CD4-positive, CD25-positive, alpha-beta regulatory T cell (primary cell): ENCODE data around the gene ITGB1BP1. TPM values are rescaled to one million over a fixed set of nuclear protein-coding genes. Genes with fewer than 3 reads are reported as not detected.

Experiments used
- ATAC-seq, 2 donors: fragments of 150-1000 bp; cut with Tn5 transposase; one replicate each; pipeline ENCODE4 v1.10.0; 2021; ENCODE audit warnings: low read depth in 2 of 2, moderate number of reproducible peaks in 2 of 2, moderate library complexity in 1 of 2
- DNase-seq, 3 donors: peaks; one replicate each; pipeline versions ENCODE4 v3.0.0 to v3.0.0-alpha.2; 2012 to 2022; ENCODE audit warnings: mixed read lengths in 1 of 3
- H3K27ac ChIP-seq: one replicate; pipeline ENCODE4 v1.7.0; 2013; ENCODE audit warnings: mild to moderate bottlenecking, low read length; ENCODE audit not compliant: insufficient read depth, poor library complexity, severe bottlenecking
- H3K27me3 ChIP-seq: one replicate; pipeline ENCODE4 v1.7.0; 2013; ENCODE audit warnings: low read length; ENCODE audit not compliant: control insufficient read depth, insufficient read depth
- H3K36me3 ChIP-seq: one replicate; pipeline ENCODE4 v1.7.0; 2013; ENCODE audit warnings: mild to moderate bottlenecking, low read length, moderate library complexity; ENCODE audit not compliant: control insufficient read depth, insufficient read depth
- H3K4me1 ChIP-seq: 2 replicates; pipeline ENCODE4 v1.7.0; 2013; ENCODE audit warnings: mild to moderate bottlenecking, low read length; ENCODE audit not compliant: insufficient read depth, control insufficient read depth, poor library complexity, severe bottlenecking
- H3K4me3 ChIP-seq: one replicate; pipeline ENCODE4 v1.7.0; 2013; ENCODE audit warnings: low read depth, mild to moderate bottlenecking, low read length, moderate library complexity
- H3K9me3 ChIP-seq, 2 experiments: 1 replicate in 1 of 2; 2 replicates in 1 of 2; pipeline ENCODE4 v1.7.0; 2013; ENCODE audit warnings: low read length in 2 of 2, mild to moderate bottlenecking in 1 of 2, moderate library complexity in 1 of 2; ENCODE audit not compliant: control insufficient read depth in 2 of 2
- H3K27ac Mint-ChIP-seq, 3 donors: one replicate each; pipeline ENCODE4 v1.8.0; 2020 to 2022; ENCODE audit warnings: mild to moderate bottlenecking in 3 of 3, mixed read lengths in 3 of 3, moderate library complexity in 2 of 3
- H3K27me3 Mint-ChIP-seq: one replicate; pipeline ENCODE4 v1.8.0; 2022; ENCODE audit warnings: mild to moderate bottlenecking, mixed read lengths
- H3K36me3 Mint-ChIP-seq: one replicate; pipeline ENCODE4 v1.8.0; 2020; ENCODE audit warnings: mixed read lengths
- H3K4me1 Mint-ChIP-seq, 4 donors: one replicate each; pipeline ENCODE4 v1.8.0; 2020 to 2022; ENCODE audit warnings: mixed read lengths in 4 of 4, mild to moderate bottlenecking in 1 of 4
- H3K4me3 Mint-ChIP-seq, 4 donors: one replicate each; pipeline ENCODE4 v1.8.0; 2020 to 2022; ENCODE audit warnings: mild to moderate bottlenecking in 4 of 4, mixed read lengths in 4 of 4, moderate library complexity in 3 of 4
- H3K9me3 Mint-ChIP-seq, 7 donors: one replicate each; pipeline ENCODE4 v1.8.0; 2020 to 2022; ENCODE audit warnings: mixed read lengths in 7 of 7, mild to moderate bottlenecking in 3 of 7, moderate library complexity in 2 of 7
- polyA plus RNA-seq, 4 donors: library from polyadenylated mRNA; unstranded; fragments of 300-500 nt; fragmentation: Illumina TruSeq; gene quantifications; one replicate each; pipeline ENCODE4 v1.2.3, GENCODE V29; 2021
- total RNA-seq: library from RNA; stranded (reverse); gene quantifications from one replicate; pipeline ENCODE4 v1.2.3, GENCODE V29; 2022

The ITGB1BP1 gene
- total and polyA plus RNA-seq, 5 donors from 2014 or later, result 65.3 to 199 (median 166) TPM

- Mint-ChIP-seq H3K27ac (peak overlapping the region in 1 of 3 donors; percentile 68), H3K4me1 (peaks cover 2 to 9% (median 5%) of the 10 kb centered on the region in 4 donors), H3K27me3 (no peaks in the 10 kb centered on the region), H3K9me3 (no peaks in the 10 kb centered on the region), H3K4me3 (no peak overlapping the region), H3K36me3 (peaks cover 19% of the 10 kb centered on the region)
- no peak overlapping the region for H3K27ac ChIP-seq
- H3K36me3 ChIP-seq, result peaks cover 22% of the 10 kb centered on the region
- no peaks in the 10 kb centered on the region for H3K27me3 ChIP-seq
- H3K4me3 ChIP-seq, result no peak overlapping the region
- H3K9me3 ChIP-seq, result no peaks in the 10 kb centered on the region
- H3K4me1 ChIP-seq, result no peaks in the 10 kb centered on the region
- ATAC-seq (peak in 1 of 2 donors; percentile 20), DNase-seq (no peak)
Observed at GRCh38 chr2:9462886-9463697, 39.8 kb upstream of the ITGB1BP1 start.

GRCh38 chr2:9462313-9462712 lies 39.0 kb upstream of the ITGB1BP1 start:
- Histone ChIP-seq H3K4me1 (no peaks in the 10 kb centered on the region), H3K27ac (no peak overlapping the region), H3K9me3 (no peaks in the 10 kb centered on the region), H3K36me3 (peaks cover 17% of the 10 kb centered on the region), H3K4me3 (no peak overlapping the region), H3K27me3 (no peaks in the 10 kb centered on the region)
- H3K4me1 Mint-ChIP-seq, result peaks cover 2 to 9% (median 5%) of the 10 kb centered on the region in 4 donors
- no peak overlapping the region for H3K4me3 Mint-ChIP-seq
- no peaks in the 10 kb centered on the region for H3K9me3 Mint-ChIP-seq
- H3K36me3 Mint-ChIP-seq, result peaks cover 19% of the 10 kb centered on the region
- DNase-seq, result no peak
- no peak for ATAC-seq
- peak overlapping the region in 2 of 3 donors; percentile 21 to 33 for H3K27ac Mint-ChIP-seq
- H3K27me3 Mint-ChIP-seq, result no peaks in the 10 kb centered on the region

- Histone ChIP-seq H3K4me1 (no peaks in the 10 kb centered on the region), H3K4me3 (no peak overlapping the region), H3K9me3 (no peaks in the 10 kb centered on the region), H3K27ac (no peak overlapping the region), H3K27me3 (no peaks in the 10 kb centered on the region), H3K36me3 (peaks cover 25% of the 10 kb centered on the region)
- H3K36me3 Mint-ChIP-seq, result peaks cover 26% of the 10 kb centered on the region
- peaks cover 2 to 11% (median 6%) of the 10 kb centered on the region in 4 donors for H3K4me1 Mint-ChIP-seq
- ATAC-seq (no peak), DNase-seq (no peak)
- no peaks in the 10 kb centered on the region for H3K9me3 Mint-ChIP-seq
- H3K4me3 Mint-ChIP-seq, result no peak overlapping the region
- no peaks in the 10 kb centered on the region for H3K27me3 Mint-ChIP-seq
- no peak overlapping the region for H3K27ac Mint-ChIP-seq
Observed at GRCh38 chr2:9461079-9461478, 37.8 kb upstream of the ITGB1BP1 start.

- Mint-ChIP-seq H3K4me3 (no peak overlapping the region), H3K9me3 (no peaks in the 10 kb centered on the region), H3K27me3 (no peaks in the 10 kb centered on the region), H3K36me3 (peaks cover 29% of the 10 kb centered on the region), H3K4me1 (peaks cover 2 to 11% (median 6%) of the 10 kb centered on the region in 4 donors), H3K27ac (peak overlapping the region in 1 of 3 donors; percentile 14)
- H3K27me3 ChIP-seq, result no peaks in the 10 kb centered on the region
- no peaks in the 10 kb centered on the region for H3K9me3 ChIP-seq
- no peak for DNase-seq
- no peaks in the 10 kb centered on the region for H3K4me1 ChIP-seq
- ATAC-seq, result no peak
- no peak overlapping the region for H3K4me3 ChIP-seq
- H3K27ac ChIP-seq, result no peak overlapping the region
- H3K36me3 ChIP-seq, result peaks cover 25% of the 10 kb centered on the region
Observed at GRCh38 chr2:9460441-9461017, 37.2 kb upstream of the ITGB1BP1 start.

GRCh38 chr2:9451231-9451630 lies 27.9 kb upstream of the ITGB1BP1 start:
- DNase-seq, result no peak
- H3K4me3 ChIP-seq, result no peak overlapping the region
- no peaks in the 10 kb centered on the region for H3K4me1 Mint-ChIP-seq
- no peaks in the 10 kb centered on the region for H3K27me3 Mint-ChIP-seq
- no peaks in the 10 kb centered on the region for H3K9me3 ChIP-seq
- no peak overlapping the region for H3K27ac ChIP-seq
- no peak overlapping the region for H3K4me3 Mint-ChIP-seq
- H3K27me3 ChIP-seq, result no peaks in the 10 kb centered on the region
- H3K9me3 Mint-ChIP-seq, result no peaks in the 10 kb centered on the region
- no peak overlapping the region for H3K27ac Mint-ChIP-seq
- no peak for ATAC-seq
- peaks cover 35% of the 10 kb centered on the region for H3K36me3 ChIP-seq
- H3K4me1 ChIP-seq, result no peaks in the 10 kb centered on the region
- peaks cover 33% of the 10 kb centered on the region for H3K36me3 Mint-ChIP-seq

- ATAC-seq (peak; percentile 71 to 73), DNase-seq (peak in 2 of 3 donors; percentile 19 to 65)
- Mint-ChIP-seq H3K4me3 (peak overlapping the region; percentile 47 to 70 (median 67)), H3K9me3 (no peaks in the 10 kb centered on the region), H3K36me3 (peaks cover 45% of the 10 kb centered on the region), H3K4me1 (peaks cover 6 to 26% (median 16%) of the 10 kb centered on the region in 4 donors), H3K27ac (peak overlapping the region; percentile 69 to 88 (median 88)), H3K27me3 (no peaks in the 10 kb centered on the region)
- peak overlapping the region; percentile 80 for H3K4me3 ChIP-seq
- H3K27ac ChIP-seq, result peak overlapping the region; percentile 60
- H3K4me1 ChIP-seq, result no peaks in the 10 kb centered on the region
- no peaks in the 10 kb centered on the region for H3K9me3 ChIP-seq
- no peaks in the 10 kb centered on the region for H3K27me3 ChIP-seq
- peaks cover 34% of the 10 kb centered on the region for H3K36me3 ChIP-seq
Observed at GRCh38 chr2:9445089-9445488, 21.8 kb upstream of the ITGB1BP1 start.

- H3K36me3 ChIP-seq, result peaks cover 36% of the 10 kb centered on the region
- H3K4me3 Mint-ChIP-seq, result peak overlapping the region in 1 of 4 donors; percentile 78
Observed at GRCh38 chr2:9443526-9443925, 20.2 kb upstream of the ITGB1BP1 start.

More at GRCh38 chr2:9443526-9443925, 20.2 kb upstream of the ITGB1BP1 start:
- DNase-seq (no peak), ATAC-seq (no peak)
- peaks cover 6 to 26% (median 16%) of the 10 kb centered on the region in 4 donors for H3K4me1 Mint-ChIP-seq
- H3K9me3 ChIP-seq, result no peaks in the 10 kb centered on the region
- H3K27ac ChIP-seq, result no peak overlapping the region
- no peaks in the 10 kb centered on the region for H3K4me1 ChIP-seq
- H3K9me3 Mint-ChIP-seq, result no peaks in the 10 kb centered on the region
- peaks cover 42% of the 10 kb centered on the region for H3K36me3 Mint-ChIP-seq
- peak overlapping the region; percentile 24 to 61 (median 51) for H3K27ac Mint-ChIP-seq
- no peaks in the 10 kb centered on the region for H3K27me3 ChIP-seq
- H3K27me3 Mint-ChIP-seq, result no peaks in the 10 kb centered on the region
- no peak overlapping the region for H3K4me3 ChIP-seq
